GM12873 (cell line): ENCODE data around the gene MTARC1.

Experiments used
- CTCF ChIP-seq: IDR thresholded peaks from 2 replicates; pipeline ENCODE4 v1.5.1; 2012; ENCODE audit warnings: low read depth, mild to moderate bottlenecking, moderate library complexity, low read length, control low read depth; ENCODE audit not compliant: insufficient read depth; ENCODE audit errors: missing control alignments

MTARC1 gene

GRCh38 chr1:220813013-220813412 lies 26.3 kb downstream of the MTARC1 start:
- peak; percentile 24 for TF ChIP-seq CTCF

- no peak for TF ChIP-seq CTCF
Measured at GRCh38 chr1:220815409-220815808, 28.7 kb downstream of the MTARC1 start.

DNA sequence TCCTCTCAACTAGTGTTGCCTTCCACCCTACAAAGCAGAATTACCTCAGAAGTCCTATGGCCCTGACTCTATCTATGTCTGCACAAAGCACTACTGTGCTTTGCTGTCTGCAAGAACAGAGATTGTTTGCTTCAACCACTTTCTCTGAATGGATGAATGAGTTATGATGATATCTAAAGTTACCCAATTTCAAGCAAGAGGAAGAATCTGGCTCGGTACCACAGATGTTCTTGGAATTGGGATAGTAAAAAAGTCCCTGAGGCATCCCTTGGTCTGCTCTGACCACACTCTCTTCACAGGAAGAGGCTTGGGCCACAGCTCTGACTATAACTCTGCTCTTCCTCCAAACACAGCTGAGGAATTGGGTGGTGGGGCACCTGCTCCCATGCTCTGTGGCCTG lies 31.2 kb downstream of the MTARC1 start:
- TF ChIP-seq CTCF, result no peak

GRCh38 chr1:220818421-220819173 lies 31.9 kb downstream of the MTARC1 start:
- no peak for TF ChIP-seq CTCF

DNA sequence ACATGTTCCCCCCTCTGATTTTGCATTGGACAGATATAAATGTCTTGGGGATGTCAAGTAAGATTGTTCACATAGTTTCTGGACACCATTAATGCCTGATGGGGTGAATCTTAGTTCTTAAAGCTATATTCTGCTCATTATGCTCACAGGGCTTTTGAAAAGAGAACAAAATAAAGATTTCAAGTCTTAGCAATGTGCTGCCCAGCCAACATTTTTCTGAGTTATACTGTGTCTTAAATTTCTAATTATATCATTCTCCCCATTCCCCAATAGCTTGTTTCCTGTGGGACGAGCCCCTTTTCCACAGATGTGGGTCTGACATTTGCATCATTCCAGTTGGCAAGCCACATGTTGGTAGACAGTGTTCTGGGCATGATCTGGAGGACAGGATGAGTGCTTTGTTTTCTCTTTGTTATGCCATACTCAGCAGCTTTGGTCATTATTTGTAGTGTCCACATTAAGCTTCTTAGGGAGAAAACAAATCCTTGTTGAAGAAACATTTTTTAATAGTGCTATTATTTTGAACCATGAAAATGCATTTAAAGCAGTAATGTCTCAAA lies 32.8 kb downstream of the MTARC1 start:
- no peak for TF ChIP-seq CTCF

DNA sequence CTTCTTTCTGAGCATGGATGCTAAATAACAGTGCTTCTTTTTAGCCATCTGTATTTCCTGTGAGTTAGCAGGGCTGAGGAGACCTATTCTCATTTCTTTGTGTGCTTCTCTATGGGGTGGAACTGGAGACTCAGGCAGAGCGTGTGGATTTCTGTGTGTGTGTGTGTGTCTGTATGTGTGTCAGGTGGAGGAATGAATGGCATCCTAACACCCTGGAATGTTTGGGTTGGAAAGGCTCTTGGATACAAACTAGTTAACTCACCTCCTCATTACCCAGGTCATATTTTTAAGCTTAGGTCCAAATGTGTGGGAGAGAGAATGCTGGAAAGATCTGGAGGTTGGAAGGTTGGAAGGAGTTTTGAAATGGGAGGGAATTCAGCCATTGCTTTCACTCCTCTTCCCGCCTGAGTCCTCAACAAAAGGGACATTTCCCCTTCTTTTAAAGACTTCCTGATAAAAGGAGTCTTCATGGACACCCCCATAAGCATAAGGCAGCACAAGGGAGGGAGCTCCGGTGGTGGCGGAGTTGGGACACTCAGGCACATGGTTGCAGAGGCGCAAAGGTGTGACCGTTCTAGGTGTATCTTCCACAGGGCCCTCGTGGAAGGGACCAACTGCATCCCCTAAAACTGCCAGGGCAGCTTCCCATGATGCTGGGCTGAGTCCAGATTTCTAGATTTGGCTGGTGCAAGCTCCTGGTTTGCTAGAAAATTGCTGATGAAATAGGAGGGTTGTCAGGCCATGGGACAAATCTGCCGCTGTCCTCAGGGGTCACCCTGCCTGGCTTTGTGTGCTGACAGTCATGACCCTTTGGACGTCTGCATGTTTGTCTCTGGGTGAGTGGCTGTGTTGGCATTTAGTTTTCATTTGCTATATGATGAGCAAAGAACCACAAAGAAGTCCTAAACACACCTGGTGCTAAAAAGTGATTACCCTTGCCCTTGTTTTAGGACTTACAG lies 37.6 kb downstream of the MTARC1 start:
- no peak for TF ChIP-seq CTCF
